Measurements from ENCODE around the gene CUTA.

Gene CUTA

GRCh38 chr6:33419580-33420490, 1.9 kb upstream of the CUTA start, which contains the start of gene SYNGAP1:
SYNGAP1 (plus strand) TSS chr6:33420065; CDS start chr6:33420265, 200 bp downstream.
- Histone ChIP-seq H3K4me3 (ENCODE audit: low read depth, low read length) (peak within 1 kb of the TSS; percentile 90), H3K36me3 (ENCODE audit: control insufficient read depth, insufficient read depth, low read length) (peaks cover 40% of the 10 kb centered on the region), H3K27ac (ENCODE audit: low read depth, low read length) (peak within 1 kb of the TSS; percentile 77; the same call in 1 of the 2 replicates), H3K27me3 (ENCODE audit: control insufficient read depth, insufficient read depth, low read length) (no peaks in the 10 kb centered on the region), H3K4me1 (ENCODE audit: control insufficient read depth, insufficient read depth, low read length) (peaks cover 34% of the 10 kb centered on the region), H3K9me3 (ENCODE audit: control insufficient read depth, insufficient read depth, low read depth, low read length) (no peaks in the 10 kb centered on the region), H3K9ac (ENCODE audit: low read length) (peak within 1 kb of the TSS; percentile 64)

- H3K4me1 ChIP-seq (ENCODE audit: control insufficient read depth, insufficient read depth, low read length), result peaks cover 29% of the 10 kb centered on the region
- peak overlapping the region; percentile 90 for H3K4me3 ChIP-seq (ENCODE audit: low read depth, low read length)
- H3K27ac ChIP-seq (ENCODE audit: low read depth, low read length), result peak overlapping the region; percentile 77
- H3K9ac ChIP-seq (ENCODE audit: low read length), result peak overlapping the region; percentile 81
- no peaks in the 10 kb centered on the region for H3K9me3 ChIP-seq (ENCODE audit: control insufficient read depth, insufficient read depth, low read depth, low read length)
- no peaks in the 10 kb centered on the region for H3K27me3 ChIP-seq (ENCODE audit: control insufficient read depth, insufficient read depth, low read length)
- H3K36me3 ChIP-seq (ENCODE audit: control insufficient read depth, insufficient read depth, low read length), result peaks cover 38% of the 10 kb centered on the region
Observed at GRCh38 chr6:33418690-33419291, 884 bp upstream of the CUTA start.

- Histone ChIP-seq H3K9me3 (ENCODE audit: control insufficient read depth, insufficient read depth, low read depth, low read length) (no peaks in the 10 kb centered on the region), H3K27me3 (ENCODE audit: control insufficient read depth, insufficient read depth, low read length) (no peaks in the 10 kb centered on the region), H3K27ac (ENCODE audit: low read depth, low read length) (peak overlapping the region; percentile 64), H3K4me3 (ENCODE audit: low read depth, low read length) (peak overlapping the region; percentile 90), H3K9ac (ENCODE audit: low read length) (peak overlapping the region; percentile 91), H3K4me1 (ENCODE audit: control insufficient read depth, insufficient read depth, low read length) (peaks cover 29% of the 10 kb centered on the region), H3K36me3 (ENCODE audit: control insufficient read depth, insufficient read depth, low read length) (peaks cover 43% of the 10 kb centered on the region)
Observed at GRCh38 chr6:33417128-33417902, 592 bp downstream of the CUTA start.

- peak overlapping the region; percentile 90 for H3K4me3 ChIP-seq (ENCODE audit: low read depth, low read length)
- no peak overlapping the region; the same call in 1 of the 2 replicates for H3K27ac ChIP-seq (ENCODE audit: low read depth, low read length)
- H3K9ac ChIP-seq (ENCODE audit: low read length), result peak overlapping the region; percentile 91
- no peaks in the 10 kb centered on the region for H3K27me3 ChIP-seq (ENCODE audit: control insufficient read depth, insufficient read depth, low read length)
- no peaks in the 10 kb centered on the region for H3K9me3 ChIP-seq (ENCODE audit: control insufficient read depth, insufficient read depth, low read depth, low read length)
- H3K4me1 ChIP-seq (ENCODE audit: control insufficient read depth, insufficient read depth, low read length), result peaks cover 29% of the 10 kb centered on the region
- peaks cover 46% of the 10 kb centered on the region for H3K36me3 ChIP-seq (ENCODE audit: control insufficient read depth, insufficient read depth, low read length)
Observed at GRCh38 chr6:33416386-33417127, 1.4 kb downstream of the CUTA start.

GRCh38 chr6:33415831-33416230, 2.1 kb downstream of the CUTA start:
- Histone ChIP-seq H3K9me3 (ENCODE audit: control insufficient read depth, insufficient read depth, low read depth, low read length) (no peaks in the 10 kb centered on the region), H3K9ac (ENCODE audit: low read length) (no peak overlapping the region), H3K4me3 (ENCODE audit: low read depth, low read length) (peak overlapping the region; percentile 90; the same call in 1 of the 2 replicates), H3K27me3 (ENCODE audit: control insufficient read depth, insufficient read depth, low read length) (no peaks in the 10 kb centered on the region), H3K36me3 (ENCODE audit: control insufficient read depth, insufficient read depth, low read length) (peaks cover 46% of the 10 kb centered on the region), H3K4me1 (ENCODE audit: control insufficient read depth, insufficient read depth, low read length) (peaks cover 24% of the 10 kb centered on the region), H3K27ac (ENCODE audit: low read depth, low read length) (no peak overlapping the region)

GRCh38 chr6:33414592-33415271, 3.2 kb downstream of the CUTA start:
- no peak overlapping the region for H3K4me3 ChIP-seq (ENCODE audit: low read depth, low read length)
- peaks cover 46% of the 10 kb centered on the region for H3K36me3 ChIP-seq (ENCODE audit: control insufficient read depth, insufficient read depth, low read length)
- H3K9ac ChIP-seq (ENCODE audit: low read length), result no peak overlapping the region
- H3K4me1 ChIP-seq (ENCODE audit: control insufficient read depth, insufficient read depth, low read length), result peaks cover 24% of the 10 kb centered on the region
- no peaks in the 10 kb centered on the region for H3K27me3 ChIP-seq (ENCODE audit: control insufficient read depth, insufficient read depth, low read length)
- H3K27ac ChIP-seq (ENCODE audit: low read depth, low read length), result no peak overlapping the region
- no peaks in the 10 kb centered on the region for H3K9me3 ChIP-seq (ENCODE audit: control insufficient read depth, insufficient read depth, low read depth, low read length)

- no peak overlapping the region for H3K4me3 ChIP-seq (ENCODE audit: low read depth, low read length)
- H3K9me3 ChIP-seq (ENCODE audit: control insufficient read depth, insufficient read depth, low read depth, low read length), result no peaks in the 10 kb centered on the region
- no peak overlapping the region for H3K27ac ChIP-seq (ENCODE audit: low read depth, low read length)
- no peaks in the 10 kb centered on the region for H3K27me3 ChIP-seq (ENCODE audit: control insufficient read depth, insufficient read depth, low read length)
- no peak overlapping the region for H3K9ac ChIP-seq (ENCODE audit: low read length)
- H3K36me3 ChIP-seq (ENCODE audit: control insufficient read depth, insufficient read depth, low read length), result peaks cover 46% of the 10 kb centered on the region
- peaks cover 14% of the 10 kb centered on the region for H3K4me1 ChIP-seq (ENCODE audit: control insufficient read depth, insufficient read depth, low read length)
Observed at GRCh38 chr6:33413241-33414120, 4.4 kb downstream of the CUTA start.

- Histone ChIP-seq H3K4me3 (ENCODE audit: low read depth, low read length) (no peak overlapping the region), H3K27me3 (ENCODE audit: control insufficient read depth, insufficient read depth, low read length) (no peaks in the 10 kb centered on the region), H3K9me3 (ENCODE audit: control insufficient read depth, insufficient read depth, low read depth, low read length) (no peaks in the 10 kb centered on the region), H3K4me1 (ENCODE audit: control insufficient read depth, insufficient read depth, low read length) (peaks cover 12% of the 10 kb centered on the region; the same call in 1 of the 2 replicates), H3K27ac (ENCODE audit: low read depth, low read length) (no peak overlapping the region), H3K9ac (ENCODE audit: low read length) (no peak overlapping the region), H3K36me3 (ENCODE audit: control insufficient read depth, insufficient read depth, low read length) (peaks cover 57% of the 10 kb centered on the region)
Observed at GRCh38 chr6:33412140-33413009, 5.5 kb downstream of the CUTA start.

- Histone ChIP-seq H3K27me3 (ENCODE audit: control insufficient read depth, insufficient read depth, low read length) (no peaks in the 10 kb centered on the region), H3K36me3 (ENCODE audit: control insufficient read depth, insufficient read depth, low read length) (peaks cover 62% of the 10 kb centered on the region), H3K9ac (ENCODE audit: low read length) (peak overlapping the region; percentile 77), H3K4me3 (ENCODE audit: low read depth, low read length) (peak overlapping the region; percentile 83), H3K9me3 (ENCODE audit: control insufficient read depth, insufficient read depth, low read depth, low read length) (no peaks in the 10 kb centered on the region), H3K4me1 (ENCODE audit: control insufficient read depth, insufficient read depth, low read length) (peaks cover 7% of the 10 kb centered on the region; the same call in 1 of the 2 replicates), H3K27ac (ENCODE audit: low read depth, low read length) (no peak overlapping the region)
Observed at GRCh38 chr6:33411632-33412005, 6.3 kb downstream of the CUTA start.
